OCI-LY3 (cell line): Measurements from ENCODE around the gene SERPINE2.

ENCODE experiments used
- CTCF ChIP-seq: fragments of 200-600, 300-600 bp; sonication (generic); IDR thresholded peaks from 2 replicates; pipeline ENCODE4 v1.5.1; 2014; ENCODE audit warnings: antibody characterized with exemption, low read length, low read depth
- EZH2phosphoT487 ChIP-seq: fragments of 200-600 bp; shearing (Covaris generic); IDR thresholded peaks from 2 replicates; pipeline ENCODE4 v1.6.1; 2018; ENCODE audit warnings: antibody characterized with exemption, mixed run types, low read depth

GRCh38 chr2:223935459-223936125 is 103.5 kb downstream of the SERPINE2 start:
- TF ChIP-seq CTCF (no peak), EZH2phosphoT487 (no peak)
